ENCODE data around the gene RALGPS1.

The RALGPS1 gene

GRCh38 chr9:127122176-127123063 is 207.8 kb downstream of the RALGPS1 start, which contains the start of gene ANGPTL2:
Gene ANGPTL2, minus strand, starts transcription at chr9:127122635. Its CDS starts 13,904 bp downstream, at chr9:127108731.
- peak; percentile 80 for DNase-seq (ENCODE audit: low spot score)

GRCh38 chr9:127123064-127123890 is 208.7 kb downstream of the RALGPS1 start:
- DNase-seq (ENCODE audit: low spot score), result no peak

DNA sequence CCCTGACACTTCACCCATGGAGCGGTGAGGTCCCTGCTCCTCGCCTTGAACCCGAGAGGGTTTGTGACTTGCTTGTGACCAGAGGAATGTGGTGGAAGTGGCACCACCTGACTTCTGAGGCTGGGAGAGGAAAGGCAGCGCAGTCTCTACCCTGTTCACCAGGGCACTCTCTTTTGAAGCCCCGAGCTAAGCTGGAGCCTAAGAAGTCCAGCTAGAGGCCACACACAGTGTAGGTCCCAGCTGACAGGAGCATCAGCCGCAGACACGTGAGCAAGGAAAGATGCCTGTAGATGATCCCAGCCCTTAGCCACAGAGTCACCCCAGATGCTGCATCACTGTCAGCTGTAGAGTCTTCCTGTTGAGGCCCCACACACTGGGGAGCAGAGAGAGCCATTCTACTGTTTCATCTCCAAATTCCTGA is 209.5 kb downstream of the RALGPS1 start:
- no peak for DNase-seq (ENCODE audit: low spot score)

- DNase-seq (ENCODE audit: low spot score), result no peak
Measured at GRCh38 chr9:127124792-127125191, 210.2 kb downstream of the RALGPS1 start.

DNA sequence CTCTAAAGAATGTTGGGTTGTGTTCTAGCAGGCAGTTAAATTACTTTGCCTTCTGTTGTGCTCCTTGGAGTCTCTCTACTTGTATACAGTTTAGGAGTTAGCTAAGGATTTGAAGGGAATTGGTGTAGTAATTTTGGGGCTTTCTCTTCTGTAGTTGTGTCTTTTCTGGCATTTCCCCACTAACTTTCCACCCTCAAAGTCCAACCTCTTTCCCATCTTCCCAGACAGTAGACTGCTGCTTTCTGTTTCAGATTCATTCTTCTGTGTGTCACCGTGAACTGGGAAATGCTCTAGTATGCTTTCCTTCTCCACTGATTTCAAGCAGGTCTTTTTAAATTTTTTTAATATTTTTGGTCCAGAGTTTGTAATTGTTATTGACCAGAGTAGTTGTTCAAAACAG is 212.4 kb downstream of the RALGPS1 start:
- DNase-seq (ENCODE audit: low spot score), result no peak

GRCh38 chr9:127128341-127129072 is 213.9 kb downstream of the RALGPS1 start:
- DNase-seq (ENCODE audit: low spot score), result peak; percentile 28

DNA sequence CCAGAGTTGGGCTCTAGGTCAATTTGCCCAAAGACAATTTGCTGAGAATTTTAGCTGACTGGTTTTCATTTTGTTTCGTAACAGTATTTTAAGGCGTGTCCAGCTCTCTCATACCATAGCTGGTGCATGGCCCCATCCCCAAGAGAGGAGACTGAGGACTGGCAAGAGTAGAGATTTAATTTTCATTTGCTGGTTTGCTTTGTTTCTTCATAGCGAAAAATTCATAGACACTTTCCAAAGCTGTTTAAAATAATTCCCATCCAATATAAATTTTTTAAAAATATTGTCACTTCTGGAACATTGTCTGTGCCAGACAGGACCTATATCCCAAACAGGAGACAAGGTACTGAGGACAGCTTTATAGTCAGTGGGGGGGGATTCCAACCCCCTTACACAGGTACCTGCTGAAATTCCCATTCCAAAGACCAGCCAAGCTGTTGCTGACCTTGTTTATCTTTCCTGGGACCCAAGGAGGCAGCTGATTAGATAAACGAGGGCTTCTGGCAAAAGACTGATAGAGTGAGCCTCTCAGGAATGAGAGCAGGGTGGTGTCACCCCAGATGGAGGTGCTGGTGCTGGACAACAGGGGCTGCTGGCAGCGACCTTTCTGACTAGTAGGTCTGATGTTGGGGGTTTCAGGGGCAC is 214.6 kb downstream of the RALGPS1 start:
- no peak for DNase-seq (ENCODE audit: low spot score)

DNA sequence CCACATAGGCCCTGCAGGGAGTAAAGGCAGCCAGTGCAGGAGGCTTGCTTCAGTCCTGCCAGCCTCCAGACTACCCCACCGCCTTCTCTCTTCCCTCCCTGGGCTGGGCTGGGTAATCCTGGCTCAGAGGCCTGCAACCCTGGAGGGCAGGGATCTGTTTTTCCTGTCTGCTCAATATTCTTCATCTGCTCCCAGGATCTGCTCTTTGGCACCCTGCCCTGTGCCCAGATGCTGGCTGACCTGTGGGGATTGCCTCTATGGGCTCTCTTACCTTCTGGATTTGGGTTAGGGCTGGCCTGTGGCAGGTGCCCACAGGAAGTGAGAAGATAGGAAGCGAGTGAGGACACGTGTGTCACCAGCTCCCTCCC is 215.1 kb downstream of the RALGPS1 start:
- no peak for DNase-seq (ENCODE audit: low spot score)

DNA sequence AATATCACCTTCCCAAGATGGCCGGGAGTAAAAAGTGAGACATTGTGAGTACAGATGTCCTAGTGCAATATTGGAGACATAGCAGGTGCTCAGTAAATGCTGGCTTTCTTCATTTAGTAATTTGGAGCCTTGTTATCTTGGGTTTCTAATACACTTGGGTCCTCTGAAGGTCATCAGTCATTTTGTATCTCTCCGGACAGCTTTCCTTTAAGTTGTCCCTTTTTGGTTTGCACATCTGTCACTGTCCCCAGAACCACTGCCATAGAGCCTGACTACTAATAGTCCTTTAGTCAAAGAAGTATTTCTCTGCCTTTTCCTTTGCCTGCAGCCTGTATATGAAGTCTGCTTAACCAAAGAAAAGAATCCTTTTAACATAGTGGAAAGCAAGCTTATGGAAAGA is 215.7 kb downstream of the RALGPS1 start:
- no peak for DNase-seq (ENCODE audit: low spot score)

DNA sequence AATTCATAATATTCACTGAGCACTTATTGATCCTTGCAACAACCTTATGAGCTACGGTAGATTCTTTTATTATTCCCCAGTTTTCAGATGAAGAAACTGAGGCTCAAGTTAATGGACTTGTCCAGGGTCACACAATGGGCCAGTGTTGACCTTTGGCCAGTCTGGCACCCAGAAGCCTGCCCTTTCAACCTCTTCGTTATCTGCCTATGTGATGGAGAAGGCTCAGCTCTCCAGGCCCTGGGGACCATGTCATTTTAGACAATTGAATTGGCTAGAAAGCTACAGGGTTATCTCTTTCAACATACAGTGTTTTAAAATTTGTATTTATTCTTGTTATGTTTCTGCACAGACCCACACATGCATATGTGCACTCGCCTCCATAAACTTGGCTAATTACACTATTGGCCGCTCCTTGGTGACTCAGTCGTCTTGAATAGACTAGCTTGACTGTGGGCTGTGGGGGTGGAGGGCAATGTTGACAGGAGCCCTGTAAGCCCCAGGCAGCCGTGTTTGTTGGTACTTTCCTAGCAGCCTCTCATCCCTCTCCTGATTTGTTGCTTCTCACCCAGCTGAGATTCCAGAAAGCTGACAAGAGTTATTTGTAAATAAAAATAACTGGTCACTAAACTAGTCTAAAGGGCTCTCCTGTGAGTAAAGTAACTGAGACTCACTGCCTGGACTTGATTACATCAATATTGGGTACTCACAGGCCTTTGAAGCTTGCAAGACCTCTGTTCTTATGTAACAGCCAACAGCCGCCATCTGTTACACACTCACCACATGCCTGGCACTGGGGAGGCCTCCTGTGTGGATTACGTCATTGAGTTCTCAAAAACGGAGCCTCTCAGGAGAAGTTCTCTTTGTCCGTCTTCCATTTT is 216.3 kb downstream of the RALGPS1 start:
- DNase-seq (ENCODE audit: low spot score), result no peak

DNA sequence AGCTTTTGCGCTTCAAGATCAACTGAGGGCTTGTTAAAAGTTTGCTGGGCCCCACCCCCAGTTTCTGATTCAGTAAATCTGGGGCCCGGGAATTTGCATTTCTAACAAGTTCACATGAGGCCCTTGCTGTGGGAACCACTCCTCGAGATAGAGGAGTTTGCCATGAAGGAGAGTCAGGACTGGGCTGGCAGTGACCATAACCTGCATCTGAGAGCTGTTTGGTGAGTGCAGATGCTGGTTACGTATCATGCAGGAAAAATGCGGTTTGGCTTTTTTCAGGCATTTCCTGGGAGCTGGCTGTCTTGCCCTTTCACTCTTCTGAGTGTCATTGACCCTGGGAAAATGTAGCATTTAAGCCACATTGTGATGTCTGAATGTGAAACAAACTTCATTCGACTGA is 217.3 kb downstream of the RALGPS1 start:
- no peak for DNase-seq (ENCODE audit: low spot score)

DNA sequence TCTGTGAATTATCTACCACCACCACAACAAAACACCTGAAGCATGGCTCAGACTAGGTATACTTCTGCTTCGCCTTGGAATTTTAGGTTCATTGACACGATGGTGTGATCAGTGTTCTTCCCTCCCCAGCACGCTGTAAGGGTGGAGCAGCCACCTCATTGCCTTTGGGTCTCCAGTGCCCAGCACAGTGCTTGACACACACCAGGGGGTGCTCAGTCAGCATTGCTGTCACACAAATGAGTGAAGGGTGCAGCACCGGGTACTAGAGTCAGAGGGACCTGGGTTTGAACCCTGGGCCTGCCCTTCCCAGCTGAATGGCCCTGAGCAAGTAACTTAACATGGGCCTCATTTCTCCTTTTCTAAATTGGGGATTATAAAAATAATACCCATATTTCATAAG is 217.8 kb downstream of the RALGPS1 start:
- DNase-seq (ENCODE audit: low spot score), result no peak

DNA sequence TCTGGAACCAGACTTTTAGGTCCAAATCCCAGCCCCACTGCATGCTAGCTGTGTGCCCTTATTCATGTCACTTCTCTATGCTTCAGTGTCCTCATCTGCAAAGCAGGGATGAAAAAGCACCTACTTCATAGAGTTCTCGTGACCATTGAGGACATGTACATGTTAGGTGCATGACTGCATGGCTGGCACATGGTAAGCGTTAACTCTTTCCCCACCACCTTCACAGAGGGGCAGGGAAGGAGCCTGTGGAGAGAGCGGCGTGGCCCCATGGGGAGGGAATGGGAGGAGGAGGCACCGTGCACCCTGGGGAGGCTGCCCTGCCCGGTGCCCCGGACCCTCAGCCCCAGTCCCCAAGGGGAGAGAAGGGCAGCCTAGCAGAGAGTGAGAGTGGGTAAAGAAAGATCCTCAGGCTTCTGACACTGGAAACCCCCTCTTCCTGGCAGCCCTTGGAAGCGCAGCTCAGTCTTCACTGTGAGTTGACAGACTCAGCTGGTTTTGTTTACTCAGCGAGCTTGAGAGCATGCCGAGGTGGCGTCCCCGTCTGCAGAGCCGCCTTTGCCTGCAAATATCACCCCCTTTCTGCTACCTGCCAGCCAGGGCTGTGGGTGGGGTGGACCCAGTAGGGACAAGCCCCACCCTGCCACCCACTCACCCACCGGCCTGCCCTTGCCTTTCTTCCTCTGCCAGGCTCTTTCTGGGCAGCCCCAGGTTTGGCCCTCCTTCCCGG is 218.5 kb downstream of the RALGPS1 start:
- no peak for DNase-seq (ENCODE audit: low spot score)

DNA sequence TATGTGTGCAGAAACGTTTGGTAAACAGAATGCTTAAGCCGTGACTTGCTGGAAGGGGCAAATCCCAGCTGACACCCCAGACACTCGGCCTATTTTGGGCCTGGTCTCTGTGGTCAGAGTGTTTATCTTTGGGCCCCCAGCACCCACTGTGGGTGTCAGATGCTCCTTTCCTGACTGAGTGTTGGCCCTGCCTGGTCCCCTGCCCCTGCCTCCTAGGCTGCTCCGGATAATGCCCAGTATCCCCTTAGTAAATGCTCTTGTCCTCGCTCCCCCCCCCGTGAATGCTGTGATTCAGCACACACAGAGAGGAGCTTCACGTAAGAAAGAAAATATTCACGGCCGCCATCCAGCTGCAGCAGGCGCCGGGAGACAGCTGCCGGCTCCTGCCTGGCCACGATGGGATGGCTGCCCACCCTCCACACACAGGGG is 219.2 kb downstream of the RALGPS1 start:
- DNase-seq (ENCODE audit: low spot score), result no peak

GRCh38 chr9:127135056-127135745 is 220.6 kb downstream of the RALGPS1 start:
- DNase-seq (ENCODE audit: low spot score), result no peak

GRCh38 chr9:127136081-127136879 is 221.7 kb downstream of the RALGPS1 start:
- no peak for DNase-seq (ENCODE audit: low spot score)

DNA sequence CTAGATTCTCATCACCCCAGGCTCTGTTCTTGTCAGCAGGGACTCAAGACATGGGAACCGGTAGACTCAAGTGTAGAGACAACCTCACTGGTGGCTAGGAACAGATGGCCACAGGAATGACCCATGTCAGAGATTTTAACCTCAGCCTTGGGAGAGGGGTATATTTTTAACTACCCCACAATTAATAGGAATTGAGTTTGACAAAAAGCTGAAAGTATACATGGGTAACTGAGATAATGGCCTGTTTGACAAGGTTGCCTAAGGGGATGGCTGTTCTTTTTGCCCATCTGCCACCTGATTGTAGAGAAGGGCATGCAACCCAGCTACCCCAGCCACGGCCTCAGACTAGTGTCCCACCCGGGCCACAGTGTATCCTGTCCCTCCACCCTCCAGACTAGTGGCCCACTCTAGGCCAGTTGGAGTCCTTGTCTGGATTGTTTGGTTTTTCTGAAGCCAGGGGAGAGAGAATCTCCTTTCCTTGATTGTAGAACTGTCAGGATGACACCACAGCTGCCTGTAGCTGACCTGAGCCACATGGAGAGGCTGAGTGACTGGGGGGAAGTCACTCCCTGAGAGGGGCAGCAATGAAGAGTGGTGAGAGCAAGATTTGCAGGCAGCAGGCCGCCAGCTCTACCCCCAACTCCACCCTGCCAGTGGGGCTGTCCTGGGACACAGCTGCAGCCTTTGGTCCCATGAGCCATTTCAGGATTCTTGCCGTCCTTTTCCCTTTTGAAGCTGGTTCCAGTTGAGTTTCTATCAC is 222.5 kb downstream of the RALGPS1 start:
- no peak for DNase-seq (ENCODE audit: low spot score)
